OCI-LY3 (cell line): ENCODE data around the gene NEUROD2.

ENCODE experiments used
- EZH2phosphoT487 ChIP-seq: fragments of 200-600 bp; shearing (Covaris generic); IDR thresholded peaks from 2 replicates; pipeline ENCODE4 v1.6.1; 2018; ENCODE audit warnings: antibody characterized with exemption, mixed run types, low read depth
- TF ChIP-seq, protein P1 (sequence below): fragments of 200-600, 300-600 bp; sonication (generic); IDR thresholded peaks from 2 replicates; pipeline ENCODE4 v1.5.1; 2014; ENCODE audit warnings: antibody characterized with exemption, low read length, low read depth

DNA sequence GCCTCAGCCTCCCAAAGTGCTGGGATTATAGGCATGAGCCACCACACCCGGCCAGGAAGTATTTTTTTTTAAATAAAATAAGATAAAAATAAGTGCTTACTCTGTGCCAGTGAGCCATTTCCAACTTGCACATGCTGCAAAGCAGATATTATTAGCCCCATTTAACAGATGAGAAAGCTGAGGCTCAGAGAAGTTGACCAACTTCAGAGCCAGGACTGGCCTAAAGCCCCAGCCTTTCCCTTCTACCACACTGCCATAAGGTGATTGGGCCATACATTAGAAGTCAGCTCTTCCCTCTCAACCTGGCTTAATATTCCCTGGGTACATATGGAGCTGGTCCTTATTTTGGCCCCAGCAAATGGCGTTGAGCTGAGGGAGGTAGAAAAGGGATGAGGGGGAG lies 25.1 kb downstream of the NEUROD2 start:
- TF ChIP-seq, protein P1, sequence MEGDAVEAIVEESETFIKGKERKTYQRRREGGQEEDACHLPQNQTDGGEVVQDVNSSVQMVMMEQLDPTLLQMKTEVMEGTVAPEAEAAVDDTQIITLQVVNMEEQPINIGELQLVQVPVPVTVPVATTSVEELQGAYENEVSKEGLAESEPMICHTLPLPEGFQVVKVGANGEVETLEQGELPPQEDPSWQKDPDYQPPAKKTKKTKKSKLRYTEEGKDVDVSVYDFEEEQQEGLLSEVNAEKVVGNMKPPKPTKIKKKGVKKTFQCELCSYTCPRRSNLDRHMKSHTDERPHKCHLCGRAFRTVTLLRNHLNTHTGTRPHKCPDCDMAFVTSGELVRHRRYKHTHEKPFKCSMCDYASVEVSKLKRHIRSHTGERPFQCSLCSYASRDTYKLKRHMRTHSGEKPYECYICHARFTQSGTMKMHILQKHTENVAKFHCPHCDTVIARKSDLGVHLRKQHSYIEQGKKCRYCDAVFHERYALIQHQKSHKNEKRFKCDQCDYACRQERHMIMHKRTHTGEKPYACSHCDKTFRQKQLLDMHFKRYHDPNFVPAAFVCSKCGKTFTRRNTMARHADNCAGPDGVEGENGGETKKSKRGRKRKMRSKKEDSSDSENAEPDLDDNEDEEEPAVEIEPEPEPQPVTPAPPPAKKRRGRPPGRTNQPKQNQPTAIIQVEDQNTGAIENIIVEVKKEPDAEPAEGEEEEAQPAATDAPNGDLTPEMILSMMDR, result no peak
- TF ChIP-seq EZH2phosphoT487, result no peak
